ENCODE results near the gene HAGH.

Gene HAGH

DNA sequence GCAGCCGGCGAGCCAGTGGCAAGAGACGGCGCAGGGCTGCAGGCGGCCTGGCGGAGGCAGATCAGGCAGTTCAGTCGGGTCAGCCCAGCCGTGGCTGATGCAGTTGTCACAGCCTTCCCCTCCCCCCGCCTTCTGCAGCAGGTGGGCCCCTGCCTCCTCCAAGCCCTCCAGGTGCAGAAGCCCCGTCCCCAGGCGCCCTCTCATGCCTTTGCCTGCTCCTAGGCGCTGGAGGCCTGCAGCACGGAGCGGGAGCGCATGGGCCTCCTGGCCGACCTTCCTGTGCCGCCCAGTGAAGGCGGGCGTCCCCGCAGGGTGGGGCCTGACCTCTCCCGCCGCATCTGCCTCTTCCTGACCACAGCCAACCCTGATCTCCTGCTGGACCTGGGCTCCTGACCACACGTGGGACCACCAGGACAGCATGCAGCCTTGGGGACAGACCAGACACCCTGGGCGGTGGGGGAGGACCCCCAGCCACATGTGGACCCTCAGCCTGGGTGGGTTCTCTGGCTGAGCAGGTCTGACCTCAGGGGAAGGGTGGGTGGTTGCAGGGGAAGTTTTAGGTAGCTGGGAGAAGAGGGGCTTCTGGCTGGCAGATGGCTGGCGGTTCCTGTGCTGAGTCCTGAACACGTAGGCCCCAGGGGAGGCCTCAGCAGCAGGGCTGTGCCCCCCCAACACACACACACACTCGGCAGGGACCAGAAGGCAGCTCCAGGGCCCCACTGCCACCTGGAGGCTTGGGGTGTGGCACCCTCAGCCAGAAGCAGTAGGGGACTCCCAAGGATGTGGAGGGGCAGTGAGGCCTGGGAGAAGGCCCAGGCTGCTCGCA, 50.6 kb downstream of the HAGH start:
- H3K36me3 ChIP-seq (replicated peaks; ENCODE audit: insufficient read depth, low read length), result no peaks in the 10 kb centered on the region
- no peak for DNase-seq
- peaks cover 60% of the 10 kb centered on the region for H3K79me2 ChIP-seq (ENCODE audit: low read length)

DNA sequence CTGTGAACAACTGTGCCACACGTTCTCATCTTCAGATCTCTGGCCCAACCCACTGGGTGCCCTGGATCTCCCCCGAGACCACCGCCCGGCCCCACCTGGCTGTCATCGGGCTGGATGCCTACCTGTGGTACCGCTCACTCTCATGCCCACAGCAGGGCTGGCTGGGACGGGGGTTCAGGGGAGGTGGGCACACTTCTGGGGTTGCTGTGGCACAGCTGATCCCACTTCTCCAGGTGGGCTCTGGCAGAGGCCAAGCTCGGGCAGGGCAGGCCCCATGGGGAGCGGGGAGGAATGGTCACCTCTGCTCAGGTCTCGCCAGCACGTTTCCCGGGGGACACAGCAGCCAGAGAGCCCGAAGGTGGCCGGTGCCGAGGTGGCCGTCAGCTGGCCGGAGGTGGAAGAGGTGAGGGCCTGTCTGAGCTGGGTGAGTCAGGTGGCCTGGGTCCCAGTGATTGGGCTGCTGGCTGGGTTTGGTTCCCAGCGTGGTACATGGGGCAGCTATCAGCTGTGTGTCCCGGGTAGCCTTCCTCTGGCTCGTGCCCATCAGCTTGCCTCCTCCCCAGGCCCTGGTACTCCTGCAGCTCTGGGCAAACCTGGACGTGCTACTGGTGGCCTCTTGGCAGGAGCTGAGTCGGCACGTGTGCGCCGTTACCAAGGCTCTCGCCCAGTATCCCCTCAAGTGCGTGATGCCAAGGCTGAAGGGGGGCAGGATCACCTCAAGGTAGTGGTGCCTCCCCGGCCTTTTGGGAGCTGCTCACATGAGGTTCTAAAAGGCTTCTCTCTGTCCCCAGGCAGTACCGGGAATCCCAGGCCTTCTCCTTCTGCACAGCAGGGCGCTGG, 51.4 kb downstream of the HAGH start:
- no peak for DNase-seq
- TF ChIP-seq EZH2 (optimal IDR thresholded peaks at IDR 0.05; ENCODE audit: low read depth, low read length), result no peak
- TF ChIP-seq EZH2phosphoT487 (IDR thresholded peaks at IDR 0.05; ENCODE audit: low read length), result no peak
- TF ChIP-seq, protein P1, sequence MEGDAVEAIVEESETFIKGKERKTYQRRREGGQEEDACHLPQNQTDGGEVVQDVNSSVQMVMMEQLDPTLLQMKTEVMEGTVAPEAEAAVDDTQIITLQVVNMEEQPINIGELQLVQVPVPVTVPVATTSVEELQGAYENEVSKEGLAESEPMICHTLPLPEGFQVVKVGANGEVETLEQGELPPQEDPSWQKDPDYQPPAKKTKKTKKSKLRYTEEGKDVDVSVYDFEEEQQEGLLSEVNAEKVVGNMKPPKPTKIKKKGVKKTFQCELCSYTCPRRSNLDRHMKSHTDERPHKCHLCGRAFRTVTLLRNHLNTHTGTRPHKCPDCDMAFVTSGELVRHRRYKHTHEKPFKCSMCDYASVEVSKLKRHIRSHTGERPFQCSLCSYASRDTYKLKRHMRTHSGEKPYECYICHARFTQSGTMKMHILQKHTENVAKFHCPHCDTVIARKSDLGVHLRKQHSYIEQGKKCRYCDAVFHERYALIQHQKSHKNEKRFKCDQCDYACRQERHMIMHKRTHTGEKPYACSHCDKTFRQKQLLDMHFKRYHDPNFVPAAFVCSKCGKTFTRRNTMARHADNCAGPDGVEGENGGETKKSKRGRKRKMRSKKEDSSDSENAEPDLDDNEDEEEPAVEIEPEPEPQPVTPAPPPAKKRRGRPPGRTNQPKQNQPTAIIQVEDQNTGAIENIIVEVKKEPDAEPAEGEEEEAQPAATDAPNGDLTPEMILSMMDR (IDR thresholded peaks at IDR 0.05; ENCODE audit: low read length), result no peak
- Histone ChIP-seq H3K27me3 (replicated peaks; ENCODE audit: insufficient read depth, low read length) (no peaks in the 10 kb centered on the region), H3K9ac (ENCODE audit: low read length) (no peak overlapping the region), H3K4me2 (ENCODE audit: low read depth, low read length) (no peak overlapping the region), H3K4me1 (ENCODE audit: low read length) (0 out of 2 replicates have a peak, but pooled peaks cover 3% of the 10 kb centered on the region), H3K4me3 (ENCODE audit: low read length) (no peak overlapping the region), H2AFZ (ENCODE audit: low read length) (no peak overlapping the region), H3K9me2 (replicated peaks; ENCODE audit: insufficient read depth, low read length) (no peaks in the 10 kb centered on the region), H3F3A (ENCODE audit: insufficient read depth, low read length) (peaks cover 13% of the 10 kb centered on the region), H3K79me2 (ENCODE audit: low read length) (peaks cover 56% of the 10 kb centered on the region), H3K36me3 (replicated peaks; ENCODE audit: insufficient read depth, low read length) (no peaks in the 10 kb centered on the region), H3K9me3 (replicated peaks; ENCODE audit: insufficient read depth, low read length) (no peaks in the 10 kb centered on the region), H4K20me1 (ENCODE audit: insufficient read depth, low read length) (no peaks in the 10 kb centered on the region), H3K27ac (ENCODE audit: low read length) (no peak overlapping the region)

More for the DNA sequence above, 50.6 kb downstream of the HAGH start:
- Histone ChIP-seq H3K9me3 (replicated peaks; ENCODE audit: insufficient read depth, low read length) (no peaks in the 10 kb centered on the region), H3F3A (ENCODE audit: insufficient read depth, low read length) (peaks cover 21% of the 10 kb centered on the region), H3K4me3 (ENCODE audit: low read length) (no peak overlapping the region), H2AFZ (ENCODE audit: low read length) (no peak overlapping the region), H3K4me1 (ENCODE audit: low read length) (peaks cover 3% of the 10 kb centered on the region; the same call in 1 of the 2 replicates), H3K4me2 (ENCODE audit: low read depth, low read length) (no peak overlapping the region), H4K20me1 (ENCODE audit: insufficient read depth, low read length) (no peaks in the 10 kb centered on the region), H3K27ac (ENCODE audit: low read length) (no peak overlapping the region), H3K9ac (ENCODE audit: low read length) (no peak overlapping the region), H3K9me2 (replicated peaks; ENCODE audit: insufficient read depth, low read length) (no peaks in the 10 kb centered on the region), H3K27me3 (replicated peaks; ENCODE audit: insufficient read depth, low read length) (no peaks in the 10 kb centered on the region)
- no peak for TF ChIP-seq EZH2phosphoT487 (IDR thresholded peaks at IDR 0.05; ENCODE audit: low read length)
- no peak for TF ChIP-seq EZH2 (optimal IDR thresholded peaks at IDR 0.05; ENCODE audit: low read depth, low read length)
- TF ChIP-seq, protein P1 (IDR thresholded peaks at IDR 0.05; ENCODE audit: low read length), result no peak

DNA sequence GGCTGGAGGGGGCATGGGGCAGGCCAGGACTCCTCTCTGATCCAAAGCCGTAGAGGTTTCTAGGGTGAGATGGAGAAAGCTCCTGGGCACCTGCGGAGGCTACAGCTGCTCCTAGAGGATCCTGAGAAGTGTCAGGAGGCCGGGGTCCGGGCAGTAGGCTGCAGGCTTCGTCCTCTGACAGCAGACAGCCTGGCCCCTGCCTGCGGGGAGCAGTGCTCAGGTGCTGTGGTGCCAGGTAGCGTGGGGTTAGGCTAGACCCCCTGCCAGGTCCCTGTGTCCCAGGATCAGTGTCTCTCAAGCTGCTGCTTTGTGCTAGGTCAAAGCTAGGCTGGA, 52.2 kb downstream of the HAGH start:
- H3K4me2 ChIP-seq (ENCODE audit: low read depth, low read length), result peak overlapping the region; percentile 94; the same call in 1 of the 2 replicates
- H3K36me3 ChIP-seq (replicated peaks; ENCODE audit: insufficient read depth, low read length), result no peaks in the 10 kb centered on the region
- H4K20me1 ChIP-seq (ENCODE audit: insufficient read depth, low read length), result no peaks in the 10 kb centered on the region
- peaks cover 48% of the 10 kb centered on the region for H3K79me2 ChIP-seq (ENCODE audit: low read length)
- H3K9ac ChIP-seq (ENCODE audit: low read length), result peak overlapping the region; percentile 98; the same call in 1 of the 2 replicates
- H3K4me1 ChIP-seq (ENCODE audit: low read length), result 0 out of 2 replicates have a peak, but pooled peaks cover 3% of the 10 kb centered on the region
- no peaks in the 10 kb centered on the region for H3K27me3 ChIP-seq (replicated peaks; ENCODE audit: insufficient read depth, low read length)
- TF ChIP-seq, protein P1 (IDR thresholded peaks at IDR 0.05; ENCODE audit: low read length), result no peak
- TF ChIP-seq EZH2 (optimal IDR thresholded peaks at IDR 0.05; ENCODE audit: low read depth, low read length), result no peak
- no peak for TF ChIP-seq EZH2phosphoT487 (IDR thresholded peaks at IDR 0.05; ENCODE audit: low read length)
- no peaks in the 10 kb centered on the region for H3K9me3 ChIP-seq (replicated peaks; ENCODE audit: insufficient read depth, low read length)
- peak overlapping the region; percentile 96 for H3K4me3 ChIP-seq (ENCODE audit: low read length)
- H2AFZ ChIP-seq (ENCODE audit: low read length), result no peak overlapping the region
- no peaks in the 10 kb centered on the region for H3K9me2 ChIP-seq (replicated peaks; ENCODE audit: insufficient read depth, low read length)
- H3F3A ChIP-seq (ENCODE audit: insufficient read depth, low read length), result peaks cover 13% of the 10 kb centered on the region
- no peak for DNase-seq
- H3K27ac ChIP-seq (ENCODE audit: low read length), result no peak overlapping the region
